ENCODE results near the gene PCBD1. TPM values are rescaled to one million over a fixed set of nuclear protein-coding genes. Genes with fewer than 3 reads are reported as not detected.

Gene PCBD1
- total RNA-seq, 1 experiment from 2014 or later = 39.7 TPM

DNA sequence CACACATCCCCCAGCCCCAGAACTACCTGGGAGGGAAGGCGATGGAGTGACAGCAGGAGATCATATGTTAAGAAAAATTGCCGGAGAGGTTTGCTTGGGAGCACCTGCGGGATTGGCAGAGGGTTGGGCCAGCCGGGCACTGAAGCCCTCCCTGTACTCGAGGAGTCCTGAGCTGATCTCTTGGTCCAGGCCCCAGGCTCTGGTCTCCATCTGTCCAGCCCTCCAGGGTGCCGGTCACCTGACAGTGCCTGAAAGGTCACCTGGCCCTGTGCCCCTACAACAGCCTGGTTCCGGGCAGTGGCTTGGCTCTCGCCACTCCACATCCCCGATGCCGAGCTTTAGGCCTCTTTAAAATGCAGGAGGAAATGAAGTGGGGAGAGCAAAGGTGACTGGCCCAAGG is 47.3 kb upstream of the PCBD1 start:
- H3K23me2 ChIP-seq (ENCODE audit: insufficient read length, low read depth, low read length, poor library complexity, severe bottlenecking) = no peaks in the 10 kb centered on the region
- no peak overlapping the region for H4K8ac ChIP-seq (replicated peaks; ENCODE audit: insufficient read length, low read depth, low read length)
- no peaks in the 10 kb centered on the region for H3K9me3 ChIP-seq (ENCODE audit: control insufficient read depth, low read depth, low read length)
- Mint-ChIP-seq H3K27ac (peak overlapping the region in 2 of 3 experiments; percentile 77 to 80; a peak in 4 of 7 replicates), H3K4me1 (0 out of 4 replicates have a peak, but pooled peaks cover 0 to 3% of the 10 kb centered on the region in 2 experiments), H3K9me3 (no peaks in the 10 kb centered on the region), H3K4me3 (peak overlapping the region in 1 of 2 experiments; percentile 0; a peak in 1 of 5 replicates), H3K27me3 (ENCODE audit: low read depth) (peaks cover 13% of the 10 kb centered on the region), H3K36me3 (ENCODE audit: insufficient read depth in 1 of 3, low read depth in 3 of 3) (no peaks in the 10 kb centered on the region)
- no peak for DNase-seq
- no CpG with 5 or more reads among the region's 10 CpGs for WGBS (ENCODE audit: extremely low coverage, insufficient read length, low lambda C conversion rate)
- no peak overlapping the region for H2BK120ac ChIP-seq (ENCODE audit: low read depth, low read length, poor library complexity, severe bottlenecking)
- H3K79me1 ChIP-seq (ENCODE audit: insufficient read depth, low read depth, low read length, poor library complexity, severe bottlenecking) = no peaks in the 10 kb centered on the region
- H4K20me1 ChIP-seq (ENCODE audit: control insufficient read depth, insufficient read depth, insufficient read length) = no peaks in the 10 kb centered on the region
- no peak overlapping the region for H2AFZ ChIP-seq (ENCODE audit: low read length)
- no peak overlapping the region for H2AK5ac ChIP-seq (ENCODE audit: insufficient read length, low read length)
- H3K23ac ChIP-seq (ENCODE audit: insufficient read length, low read depth, low read length) = no peak overlapping the region
- H2BK5ac ChIP-seq (ENCODE audit: insufficient read length, low read length) = no peak overlapping the region
- no peak overlapping the region for H3K56ac ChIP-seq (ENCODE audit: insufficient read length, low read depth, low read length)
- H2BK20ac ChIP-seq (ENCODE audit: low read depth, low read length, poor library complexity, severe bottlenecking) = no peak overlapping the region
- H2BK15ac ChIP-seq (ENCODE audit: low read depth, low read length) = no peak overlapping the region
- no peak overlapping the region for H3K4me2 ChIP-seq (ENCODE audit: insufficient read depth, insufficient read length, low read length)
- no peak overlapping the region for H3K4ac ChIP-seq (ENCODE audit: low read depth, low read length)
- no peak overlapping the region for H3T11ph ChIP-seq (ENCODE audit: low read length)
- no peak overlapping the region for H3K9ac ChIP-seq (ENCODE audit: extremely low read depth, insufficient read length, low read length)
- no peak overlapping the region for H3K18ac ChIP-seq (ENCODE audit: insufficient read length, low read depth, low read length)
- H2BK12ac ChIP-seq (ENCODE audit: insufficient read length, low read depth, low read length) = no peak overlapping the region
- no peak overlapping the region for H4K5ac ChIP-seq (ENCODE audit: insufficient read length, low read depth, low read length)
- TF ChIP-seq, protein P1, sequence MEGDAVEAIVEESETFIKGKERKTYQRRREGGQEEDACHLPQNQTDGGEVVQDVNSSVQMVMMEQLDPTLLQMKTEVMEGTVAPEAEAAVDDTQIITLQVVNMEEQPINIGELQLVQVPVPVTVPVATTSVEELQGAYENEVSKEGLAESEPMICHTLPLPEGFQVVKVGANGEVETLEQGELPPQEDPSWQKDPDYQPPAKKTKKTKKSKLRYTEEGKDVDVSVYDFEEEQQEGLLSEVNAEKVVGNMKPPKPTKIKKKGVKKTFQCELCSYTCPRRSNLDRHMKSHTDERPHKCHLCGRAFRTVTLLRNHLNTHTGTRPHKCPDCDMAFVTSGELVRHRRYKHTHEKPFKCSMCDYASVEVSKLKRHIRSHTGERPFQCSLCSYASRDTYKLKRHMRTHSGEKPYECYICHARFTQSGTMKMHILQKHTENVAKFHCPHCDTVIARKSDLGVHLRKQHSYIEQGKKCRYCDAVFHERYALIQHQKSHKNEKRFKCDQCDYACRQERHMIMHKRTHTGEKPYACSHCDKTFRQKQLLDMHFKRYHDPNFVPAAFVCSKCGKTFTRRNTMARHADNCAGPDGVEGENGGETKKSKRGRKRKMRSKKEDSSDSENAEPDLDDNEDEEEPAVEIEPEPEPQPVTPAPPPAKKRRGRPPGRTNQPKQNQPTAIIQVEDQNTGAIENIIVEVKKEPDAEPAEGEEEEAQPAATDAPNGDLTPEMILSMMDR (conservative IDR thresholded peaks at IDR 0.05) = no peak
- no peaks in the 10 kb centered on the region for H3K4me1 ChIP-seq (ENCODE audit: insufficient read depth, low read length)
- no peak overlapping the region for H3K14ac ChIP-seq (ENCODE audit: insufficient read depth, low read length)
- H3K79me2 ChIP-seq (ENCODE audit: insufficient read depth, low read length) = no peaks in the 10 kb centered on the region
- H4K91ac ChIP-seq (ENCODE audit: insufficient read length, low read depth, low read length) = no peak overlapping the region
- H3K27me3 ChIP-seq (ENCODE audit: insufficient read depth, low read length) = no peaks in the 10 kb centered on the region
- no peak overlapping the region for H3K27ac ChIP-seq (ENCODE audit: insufficient read length, low read depth, low read length)

Data from H9 (cell line).